Retinal pigment epithelial cell (primary cell): Measurements from ENCODE around the gene IL9.

Experiments
- DNase-seq: peaks from one replicate; pipeline ENCODE4 v3.0.0-alpha.2; 2010; ENCODE audit warnings: low read depth
- H3K4me3 ChIP-seq: 2 replicates; pipeline ENCODE4 v1.5.1; 2011; ENCODE audit warnings: mild to moderate bottlenecking, low read length, control low read depth, moderate library complexity
- CTCF ChIP-seq: conservative IDR thresholded peaks from 2 replicates; pipeline ENCODE4 v1.5.1; 2011; ENCODE audit warnings: low read depth, low read length, control low read depth, inconsistent platforms

IL9 gene

GRCh38 chr5:135934939-135935338, 39.3 kb upstream of the IL9 start:
- DNase-seq = peak; percentile 40
- no peak overlapping the region for H3K4me3 ChIP-seq
- TF ChIP-seq CTCF = no peak

- no peak for TF ChIP-seq CTCF
- peak overlapping the region; percentile 5 for H3K4me3 ChIP-seq
- DNase-seq = no peak
Measured at GRCh38 chr5:135930949-135931295, 35.3 kb upstream of the IL9 start.

GRCh38 chr5:135930029-135930948, 34.6 kb upstream of the IL9 start:
- peak overlapping the region; percentile 25 for H3K4me3 ChIP-seq
- no peak for DNase-seq
- no peak for TF ChIP-seq CTCF

GRCh38 chr5:135921388-135921787, 25.7 kb upstream of the IL9 start:
- no peak for DNase-seq
- TF ChIP-seq CTCF = no peak
- no peak overlapping the region for H3K4me3 ChIP-seq

- no peak for TF ChIP-seq CTCF
- DNase-seq = no peak
- H3K4me3 ChIP-seq = no peak overlapping the region
Measured at GRCh38 chr5:135920199-135920598, 24.6 kb upstream of the IL9 start.

- no peak for DNase-seq
- no peak for TF ChIP-seq CTCF
Measured at GRCh38 chr5:135916638-135917263, 21.1 kb upstream of the IL9 start.

More at GRCh38 chr5:135916638-135917263, 21.1 kb upstream of the IL9 start:
- H3K4me3 ChIP-seq = no peak overlapping the region
